Small intestine (tissue), 7 donors: ENCODE data around the gene DNASE1. TPM values are rescaled to one million over a fixed set of nuclear protein-coding genes. Genes with fewer than 3 reads are reported as not detected.
A peak's percentile ranks its signal among the peaks of the same experiment; 100 is the strongest.

Experiments used
- DNase-seq, 2 donors: peaks; one replicate each; pipeline versions ENCODE4 v3.0.0 to v3.0.0-alpha.2; 2013
- FAIRE-seq: peaks from 2 replicates; lab custom pipeline; 2012; peaks lifted over from hg19 to GRCh38; lab: Jason Lieb, UNC
- H3K27ac ChIP-seq, 3 donors: one replicate each; pipeline ENCODE4 v1.5.1; 2013; ENCODE audit warnings: low read length in 2 of 3, mild to moderate bottlenecking in 2 of 3, control low read depth in 1 of 3, inconsistent platforms in 1 of 3, low read depth in 1 of 3, moderate library complexity in 1 of 3
- H3K27me3 ChIP-seq, 3 donors: one replicate each; pipeline ENCODE4 v1.6.1; 2013; ENCODE audit warnings: low read length in 3 of 3, inconsistent platforms in 1 of 3; ENCODE audit not compliant: control insufficient read depth in 3 of 3, insufficient read depth in 3 of 3
- H3K36me3 ChIP-seq, 3 donors: one replicate each; pipeline ENCODE4 v1.6.1; 2013; ENCODE audit warnings: low read length in 3 of 3, inconsistent platforms in 1 of 3, low read depth in 1 of 3, mild to moderate bottlenecking in 1 of 3, moderate library complexity in 1 of 3; ENCODE audit not compliant: control insufficient read depth in 3 of 3, insufficient read depth in 2 of 3
- H3K4me1 ChIP-seq, 3 donors: one replicate each; pipeline ENCODE4 v1.6.1; 2013; ENCODE audit warnings: low read length in 2 of 3, inconsistent platforms in 1 of 3, low read depth in 1 of 3, mild to moderate bottlenecking in 1 of 3, moderate library complexity in 1 of 3; ENCODE audit not compliant: control insufficient read depth in 3 of 3, insufficient read depth in 2 of 3
- H3K4me3 ChIP-seq, 3 donors: one replicate each; pipeline ENCODE4 v1.5.1; 2013; ENCODE audit warnings: low read length in 3 of 3, control low read depth in 1 of 3, inconsistent platforms in 1 of 3, low read depth in 1 of 3, mild to moderate bottlenecking in 1 of 3, moderate library complexity in 1 of 3
- H3K9me3 ChIP-seq, 2 donors: one replicate each; pipeline ENCODE4 v1.6.1; 2013; ENCODE audit warnings: low read depth in 1 of 2, low read length in 1 of 2; ENCODE audit not compliant: control insufficient read depth in 2 of 2, insufficient read depth in 1 of 2
- WGBS, 3 donors: extraction: QIAGEN DNeasy Blood & Tissue Kit; methylation state at CpG; one replicate each; pipeline ENCODE4 v1.1.7; 2013; 5-methylcytosine and 5-hydroxymethylcytosine counted together
- polyA plus RNA-seq, 4 donors: library from polyadenylated mRNA; stranded (reverse) in 3 of 4; unstranded in 1 of 4; fragments of 200-250 nt in 3 of 4; fragments of 120-200 nt in 1 of 4; gene quantifications; one replicate each; pipeline versions ENCODE4 v1.2.1 to v1.2.3, GENCODE V29; 2013
- donor health status: healthy with polysubstance abuse.
- donor health status: control.
- donor health status: control.
- donor health status: Bipolar disorder and iron deficiency.
- donor health status: healthy.

Gene DNASE1
- polyA plus RNA-seq, 4 donors = 75.4 to 428 (median 269) TPM

- H3K4me3 ChIP-seq = peak overlapping the region; percentile 91 to 98 (median 93)
- H3K27me3 ChIP-seq = no peaks in the 10 kb centered on the region
- DNase-seq (peak in 1 of 2 donors; percentile 50), FAIRE-seq (no peak)
- H3K36me3 ChIP-seq = peaks cover 0 to 14% (median 0%) of the 10 kb centered on the region in 3 donors
- peak overlapping the region; percentile 84 to 91 (median 85) for H3K27ac ChIP-seq
- peaks cover 0 to 19% (median 1%) of the 10 kb centered on the region in 3 donors for H3K4me1 ChIP-seq
- WGBS, 3 donors = 0 to 4% (median 4%) methylated on average over 10 of the region's 10 CpGs
- H3K9me3 ChIP-seq = no peaks in the 10 kb centered on the region
Observed at GRCh38 chr16:3610698-3611145, 43.8 kb upstream of the DNASE1 start.

GRCh38 chr16:3611146-3611975, 43.1 kb upstream of the DNASE1 start, which contains the start of gene SLX4:
SLX4 (minus strand) TSS chr16:3611606; CDS start chr16:3608964, 2,642 bp downstream.
- Histone ChIP-seq H3K27me3 (no peaks in the 10 kb centered on the region), H3K36me3 (peaks cover 0 to 10% (median 0%) of the 10 kb centered on the region in 3 donors), H3K27ac (peak within 1 kb of the TSS; percentile 84 to 91 (median 85)), H3K4me1 (peaks cover 0 to 19% (median 1%) of the 10 kb centered on the region in 3 donors), H3K9me3 (no peaks in the 10 kb centered on the region), H3K4me3 (peak within 1 kb of the TSS; percentile 93 to 98 (median 97))
- 0% methylated on average over 82 to 86 of the region's 86 CpGs for WGBS, 3 donors
- no peak for FAIRE-seq
- peak; percentile 94 to 97 for DNase-seq

GRCh38 chr16:3612510-3613466, 41.7 kb upstream of the DNASE1 start:
- FAIRE-seq (no peak), DNase-seq (no peak)
- Histone ChIP-seq H3K27ac (no peak overlapping the region), H3K27me3 (no peaks in the 10 kb centered on the region), H3K4me3 (peak overlapping the region; percentile 77 to 98 (median 97)), H3K4me1 (peaks cover 0 to 19% (median 1%) of the 10 kb centered on the region in 3 donors), H3K36me3 (peaks cover 0 to 8% (median 2%) of the 10 kb centered on the region in 3 donors), H3K9me3 (no peaks in the 10 kb centered on the region)
- WGBS, 3 donors = 67 to 77% (median 68%) methylated on average over 34 of the region's 34 CpGs

- H3K4me3 ChIP-seq = no peak overlapping the region
- H3K4me1 ChIP-seq = peaks cover 0 to 1% (median 0%) of the 10 kb centered on the region in 3 donors
- H3K27ac ChIP-seq = no peak overlapping the region
- H3K9me3 ChIP-seq = no peaks in the 10 kb centered on the region
- 38 to 63% (median 40%) methylated on average over 3 of the region's 3 CpGs for WGBS, 3 donors
- H3K36me3 ChIP-seq = peaks cover 0 to 14% (median 2%) of the 10 kb centered on the region in 3 donors
- DNase-seq (peak in 1 of 2 donors; percentile 66), FAIRE-seq (no peak)
- H3K27me3 ChIP-seq = no peaks in the 10 kb centered on the region
Observed at GRCh38 chr16:3618769-3619141, 35.7 kb upstream of the DNASE1 start.

GRCh38 chr16:3623642-3624041, 30.8 kb upstream of the DNASE1 start:
- Histone ChIP-seq H3K4me1 (no peaks in the 10 kb centered on the region), H3K9me3 (no peaks in the 10 kb centered on the region), H3K36me3 (peaks cover 0 to 11% (median 0%) of the 10 kb centered on the region in 3 donors), H3K27me3 (no peaks in the 10 kb centered on the region), H3K27ac (no peak overlapping the region), H3K4me3 (no peak overlapping the region)
- 80 to 89% (median 83%) methylated on average over 3 of the region's 3 CpGs for WGBS, 3 donors
- DNase-seq (no peak), FAIRE-seq (no peak)

GRCh38 chr16:3625331-3625730, 29.2 kb upstream of the DNASE1 start:
- Histone ChIP-seq H3K27ac (peak overlapping the region in 1 of 3 donors; percentile 60), H3K4me1 (no peaks in the 10 kb centered on the region), H3K36me3 (peaks cover 0 to 3% (median 0%) of the 10 kb centered on the region in 3 donors), H3K4me3 (no peak overlapping the region), H3K27me3 (no peaks in the 10 kb centered on the region), H3K9me3 (no peaks in the 10 kb centered on the region)
- FAIRE-seq = no peak
- WGBS, 3 donors = 91 to 94% (median 91%) methylated on average over 5 of the region's 5 CpGs
- no peak for DNase-seq

- H3K27me3 ChIP-seq = no peaks in the 10 kb centered on the region
- FAIRE-seq = peak; percentile 23
- peak; percentile 30 to 31 for DNase-seq
Observed at GRCh38 chr16:3625911-3626732, 28.4 kb upstream of the DNASE1 start.

More at GRCh38 chr16:3625911-3626732, 28.4 kb upstream of the DNASE1 start:
- no peaks in the 10 kb centered on the region for H3K4me1 ChIP-seq
- no peak overlapping the region for H3K4me3 ChIP-seq
- no peaks in the 10 kb centered on the region for H3K9me3 ChIP-seq
- H3K27ac ChIP-seq = peak overlapping the region in 2 of 3 donors; percentile 24 to 60
- 75 to 81% (median 81%) methylated on average over 4 of the region's 4 CpGs for WGBS, 3 donors
- H3K36me3 ChIP-seq = peaks cover 0 to 3% (median 0%) of the 10 kb centered on the region in 3 donors
